HEK293 (cell line): ENCODE results near the gene MYO7B.

Source experiments
- CTCF ChIA-PET: fragments of 350-600 bp; formaldehyde crosslinking; extraction: SDS; loops from one replicate; lab custom pipeline; 2021; ENCODE audit warnings: antibody characterized with exemption; lab: Yijun Ruan, JAX
- POLR2A ChIA-PET: fragments of 300-600 bp; formaldehyde crosslinking; extraction: SDS; loops from one replicate; lab custom pipeline; 2020; ENCODE audit warnings: antibody characterized with exemption, inconsistent platforms; lab: Yijun Ruan, JAX
- H3K27ac ChIP-seq: fragments of 200-500 bp; sonication (Bioruptor generic); 2 replicates; pipeline ENCODE4 v1.5.1; 2014; ENCODE audit warnings: low read depth, low read length, control low read depth, inconsistent platforms; ENCODE audit errors: extremely low read depth
- H3K36me3 ChIP-seq, 2 experiments: fragments of 200-500 bp in 1 of 2; sonication (Bioruptor generic) in 1 of 2; 1 replicate in 1 of 2; 2 replicates in 1 of 2; pipeline ENCODE4 v1.5.1; 2014 to 2017; ENCODE audit warnings: inconsistent platforms in 2 of 2, low read length in 2 of 2; ENCODE audit not compliant: control insufficient read depth in 2 of 2, insufficient read depth in 1 of 2
- H3K4me1 ChIP-seq: fragments of 200-500 bp; sonication (Bioruptor generic); 2 replicates; pipeline ENCODE4 v1.5.1; 2014; ENCODE audit warnings: mild to moderate bottlenecking, low read length, inconsistent platforms; ENCODE audit not compliant: control insufficient read depth, insufficient read depth
- H3K4me3 ChIP-seq: 2 replicates; pipeline ENCODE4 v1.5.1; 2011; ENCODE audit warnings: low read depth, mild to moderate bottlenecking, control low read depth, low read length, moderate library complexity
- H3K9me3 ChIP-seq: fragments of 200-500 bp; sonication (Bioruptor generic); 2 replicates; pipeline ENCODE4 v1.5.1; 2014; ENCODE audit warnings: low read depth, low read length, inconsistent platforms; ENCODE audit not compliant: control insufficient read depth, insufficient read depth
- GLIS2 ChIP-seq: fragments of 450-650 bp; formaldehyde crosslinking; IDR thresholded peaks from 2 replicates; pipeline ENCODE4 v1.5.1; 2016; ENCODE audit warnings: missing biosample characterization, missing genetic modification characterization
- HOXA7 ChIP-seq: sonication (generic); formaldehyde crosslinking; IDR thresholded peaks from 2 replicates; pipeline ENCODE4 v1.8.1; 2022; ENCODE audit warnings: missing genetic modification reagents, borderline replicate concordance
- RBAK ChIP-seq: fragments of 450-650 bp; formaldehyde crosslinking; IDR thresholded peaks from 2 replicates; pipeline ENCODE4 v1.5.1; 2016; ENCODE audit warnings: missing biosample characterization, missing genetic modification characterization
- SP3 ChIP-seq: fragments of 450-650 bp; formaldehyde crosslinking; IDR thresholded peaks from 2 replicates; pipeline ENCODE4 v1.5.1; 2016; ENCODE audit warnings: missing biosample characterization, missing genetic modification characterization
- WT1 ChIP-seq: fragments of 450-650 bp; formaldehyde crosslinking; IDR thresholded peaks from 2 replicates; pipeline ENCODE4 v1.5.1; 2016; ENCODE audit warnings: missing biosample characterization, missing genetic modification characterization
- ZBTB1 ChIP-seq: fragments of 450-650 bp; formaldehyde crosslinking; IDR thresholded peaks from 2 replicates; pipeline ENCODE4 v1.5.1; 2016; ENCODE audit warnings: missing biosample characterization, missing genetic modification characterization
- ZBTB10 ChIP-seq: fragments of 450-650 bp; formaldehyde crosslinking; IDR thresholded peaks from 2 replicates; pipeline ENCODE4 v1.5.1; 2016; ENCODE audit warnings: missing biosample characterization, missing genetic modification characterization
- ZFP37 ChIP-seq: fragments of 450-650 bp; formaldehyde crosslinking; IDR thresholded peaks from 2 replicates; pipeline ENCODE4 v1.5.1; 2016; ENCODE audit warnings: missing biosample characterization, missing genetic modification characterization
- ZNF211 ChIP-seq: fragments of 450-650 bp; formaldehyde crosslinking; IDR thresholded peaks from 2 replicates; pipeline ENCODE4 v1.5.1; 2016; ENCODE audit warnings: low read depth, missing biosample characterization, missing genetic modification characterization
- ZNF335 ChIP-seq: fragments of 450-650 bp; formaldehyde crosslinking; conservative IDR thresholded peaks from 2 replicates; pipeline ENCODE4 v1.5.1; 2016; ENCODE audit warnings: missing biosample characterization, missing genetic modification characterization
- ZNF391 ChIP-seq: fragments of 450-650 bp; formaldehyde crosslinking; IDR thresholded peaks from 2 replicates; pipeline ENCODE4 v1.5.1; 2016; ENCODE audit warnings: low read depth, missing biosample characterization, missing genetic modification characterization, borderline replicate concordance
- ZNF426 ChIP-seq: fragments of 450-650 bp; formaldehyde crosslinking; IDR thresholded peaks from 2 replicates; pipeline ENCODE4 v1.5.1; 2017; ENCODE audit warnings: missing biosample characterization, missing genetic modification characterization, mild to moderate bottlenecking, inconsistent platforms, moderate library complexity
- ZNF514 ChIP-seq: fragments of 450-650 bp; formaldehyde crosslinking; IDR thresholded peaks from 2 replicates; pipeline ENCODE4 v1.5.1; 2016; ENCODE audit warnings: missing biosample characterization, missing genetic modification characterization
- ZNF529 ChIP-seq: fragments of 450-650 bp; formaldehyde crosslinking; IDR thresholded peaks from 2 replicates; pipeline ENCODE4 v1.5.1; 2017; ENCODE audit warnings: missing genetic modification characterization, missing biosample characterization; ENCODE audit not compliant: insufficient replicate concordance
- ZNF549 ChIP-seq: fragments of 450-650 bp; IDR thresholded peaks from 2 replicates; pipeline ENCODE4 v1.5.1; 2018; ENCODE audit warnings: missing biosample characterization, missing genetic modification characterization, mild to moderate bottlenecking, inconsistent platforms, moderate library complexity
- ZNF555 ChIP-seq: fragments of 450-650 bp; formaldehyde crosslinking; conservative IDR thresholded peaks from 2 replicates; pipeline ENCODE4 v1.5.1; 2017; ENCODE audit warnings: missing biosample characterization, mild to moderate bottlenecking, missing genetic modification characterization, inconsistent platforms
- ZNF658 ChIP-seq: fragments of 450-650 bp; formaldehyde crosslinking; IDR thresholded peaks from 2 replicates; pipeline ENCODE4; 2016; ENCODE audit warnings: missing biosample characterization, missing genetic modification characterization
- ZNF76 ChIP-seq: fragments of 450-650 bp; formaldehyde crosslinking; IDR thresholded peaks from 2 replicates; pipeline ENCODE4; 2016; ENCODE audit warnings: low read depth, missing biosample characterization, missing genetic modification characterization, borderline replicate concordance
- ZNF792 ChIP-seq: fragments of 450-650 bp; formaldehyde crosslinking; IDR thresholded peaks from 2 replicates; pipeline ENCODE4 v1.5.1; 2016; ENCODE audit warnings: missing biosample characterization, missing genetic modification characterization
- ZSCAN4 ChIP-seq: fragments of 450-650 bp; formaldehyde crosslinking; IDR thresholded peaks from 2 replicates; pipeline ENCODE4 v1.5.1; 2017; ENCODE audit warnings: missing biosample characterization, missing genetic modification characterization
- TF ChIP-seq, protein P1 (sequence below): fragments of 450-650 bp; formaldehyde crosslinking; IDR thresholded peaks from 2 replicates; pipeline ENCODE4 v1.5.1; 2017; ENCODE audit warnings: missing biosample characterization, missing genetic modification characterization

MYO7B gene

DNA sequence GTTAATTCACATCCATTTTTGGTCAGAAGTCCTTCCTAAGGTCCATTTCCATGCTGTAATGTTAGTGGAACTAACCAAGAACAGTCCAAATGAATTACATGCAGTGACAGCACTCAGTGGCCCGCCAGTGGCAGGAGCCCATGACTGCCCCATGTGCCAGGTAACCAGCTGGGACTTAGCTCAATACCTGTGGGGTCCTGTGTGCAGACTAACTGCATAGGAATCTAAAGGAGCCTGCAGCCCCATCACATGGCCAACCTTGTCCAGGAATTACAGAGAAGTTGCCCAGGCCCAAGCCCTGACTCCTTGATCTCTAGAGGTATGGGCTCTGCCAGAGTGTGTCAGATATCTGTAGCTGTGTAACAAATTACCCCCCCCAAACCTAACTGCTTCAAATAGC is 75.1 kb downstream of the MYO7B start:
- Histone ChIP-seq H3K9me3 (peaks cover 3% of the 10 kb centered on the region; the same call in 1 of the 2 replicates), H3K4me3 (no peak overlapping the region), H3K36me3 (no peaks in the 10 kb centered on the region), H3K4me1 (no peaks in the 10 kb centered on the region), H3K27ac (no peak overlapping the region)
- ChIA-PET POLR2A (no interaction called here), CTCF (interaction anchor here (1.8 to 2.2 kb wide), 2 partner anchors 19 to 39 kb away, joined by 6 to 13 read pairs; no protein-coding TSS in a partner anchor)
- TF ChIP-seq HOXA7 (CRISPR knock-in tag) = no peak
- no peak for TF ChIP-seq ZNF211 (tag by site-specific recombination)

- Histone ChIP-seq H3K36me3 (no peaks in the 10 kb centered on the region), H3K27ac (no peak overlapping the region), H3K9me3 (peaks cover 3% of the 10 kb centered on the region; the same call in 1 of the 2 replicates), H3K4me3 (no peak overlapping the region), H3K4me1 (no peaks in the 10 kb centered on the region)
- TF ChIP-seq ZNF792 = no peak
- no peak for TF ChIP-seq ZBTB1 (tag by site-specific recombination)
- TF ChIP-seq ZNF335 (tag by site-specific recombination) = no peak
- TF ChIP-seq ZSCAN4 (tag by site-specific recombination) = no peak
- TF ChIP-seq ZNF658 (tag by site-specific recombination) = no peak
- TF ChIP-seq ZNF426 = no peak
- TF ChIP-seq ZNF549 (tag by site-specific recombination) = no peak
- no peak for TF ChIP-seq GLIS2 (tag by site-specific recombination)
- no peak for TF ChIP-seq ZNF514
- TF ChIP-seq, protein P1, sequence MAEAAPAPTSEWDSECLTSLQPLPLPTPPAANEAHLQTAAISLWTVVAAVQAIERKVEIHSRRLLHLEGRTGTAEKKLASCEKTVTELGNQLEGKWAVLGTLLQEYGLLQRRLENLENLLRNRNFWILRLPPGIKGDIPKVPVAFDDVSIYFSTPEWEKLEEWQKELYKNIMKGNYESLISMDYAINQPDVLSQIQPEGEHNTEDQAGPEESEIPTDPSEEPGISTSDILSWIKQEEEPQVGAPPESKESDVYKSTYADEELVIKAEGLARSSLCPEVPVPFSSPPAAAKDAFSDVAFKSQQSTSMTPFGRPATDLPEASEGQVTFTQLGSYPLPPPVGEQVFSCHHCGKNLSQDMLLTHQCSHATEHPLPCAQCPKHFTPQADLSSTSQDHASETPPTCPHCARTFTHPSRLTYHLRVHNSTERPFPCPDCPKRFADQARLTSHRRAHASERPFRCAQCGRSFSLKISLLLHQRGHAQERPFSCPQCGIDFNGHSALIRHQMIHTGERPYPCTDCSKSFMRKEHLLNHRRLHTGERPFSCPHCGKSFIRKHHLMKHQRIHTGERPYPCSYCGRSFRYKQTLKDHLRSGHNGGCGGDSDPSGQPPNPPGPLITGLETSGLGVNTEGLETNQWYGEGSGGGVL (tag by site-specific recombination) = no peak
- ChIA-PET CTCF (interaction anchor here (2.2 kb wide), 1 partner anchor 20 kb away, joined by 13 read pairs; no protein-coding TSS in a partner anchor), POLR2A (no interaction called here)
Measured at GRCh38 chr2:127611076-127611925, 75.8 kb downstream of the MYO7B start.

GRCh38 chr2:127612111-127612822 is 76.8 kb downstream of the MYO7B start:
- Histone ChIP-seq H3K4me1 (no peaks in the 10 kb centered on the region), H3K4me3 (no peak overlapping the region), H3K9me3 (peaks cover 3% of the 10 kb centered on the region; the same call in 1 of the 2 replicates), H3K27ac (no peak overlapping the region), H3K36me3 (no peaks in the 10 kb centered on the region)
- ChIA-PET CTCF (no interaction called here), POLR2A (no interaction called here)
- TF ChIP-seq ZNF555 (tag by site-specific recombination) = no peak

DNA sequence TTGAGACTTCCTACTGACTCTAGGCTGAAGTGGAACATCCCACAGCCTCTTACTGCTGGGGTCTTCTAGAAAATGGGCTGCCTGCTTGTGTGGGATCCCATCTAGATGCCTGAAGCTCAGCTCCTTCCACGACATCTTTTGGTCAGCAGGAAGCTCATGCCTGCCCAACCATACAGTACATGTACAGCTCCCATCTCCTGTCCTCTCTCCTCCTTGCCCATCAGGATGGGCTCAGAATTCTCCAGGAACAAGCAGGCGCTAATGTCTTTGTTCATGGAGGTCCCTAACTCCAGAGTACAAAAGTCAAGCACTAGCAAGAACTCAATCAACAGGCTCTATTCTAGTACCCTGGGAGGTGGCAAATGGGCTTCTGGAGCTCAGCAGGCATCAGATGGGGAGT is 78.8 kb downstream of the MYO7B start:
- ChIA-PET POLR2A (no interaction called here), CTCF (interaction anchor here (0.9 to 1.0 kb wide), 2 partner anchors 22 to 23 kb away, joined by 3 to 5 read pairs; no protein-coding TSS in a partner anchor)
- no peak overlapping the region for H3K27ac ChIP-seq
- H3K36me3 ChIP-seq = no peaks in the 10 kb centered on the region
- no peaks in the 10 kb centered on the region for H3K4me1 ChIP-seq
- no peak overlapping the region for H3K4me3 ChIP-seq
- peaks cover 3% of the 10 kb centered on the region; the same call in 1 of the 2 replicates for H3K9me3 ChIP-seq
- TF ChIP-seq WT1 (tag by site-specific recombination) = no peak
- TF ChIP-seq RBAK (tag by site-specific recombination) = no peak
- no peak for TF ChIP-seq ZFP37 (tag by site-specific recombination)
- TF ChIP-seq ZNF529 = no peak
- TF ChIP-seq SP3 (tag by site-specific recombination) = no peak
- TF ChIP-seq ZNF391 (tag by site-specific recombination) = no peak
- no peak for TF ChIP-seq ZNF76 (tag by site-specific recombination)
- TF ChIP-seq ZBTB10 (tag by site-specific recombination) = no peak
